HepG2 (cell line): ENCODE data around the gene VDAC2. TPM values are rescaled to one million over a fixed set of nuclear protein-coding genes. Genes with fewer than 3 reads are reported as not detected.

Source experiments
- ARNT ChIP-seq: fragments of 450-650 bp; IDR thresholded peaks from 2 replicates; pipeline ENCODE4 v1.6.1; 2017
- BCL3 ChIP-seq: sonication (generic); formaldehyde crosslinking; IDR thresholded peaks from 2 replicates; pipeline ENCODE4 v1.5.1; 2020; ENCODE audit warnings: mild to moderate bottlenecking, missing genetic modification reagents, moderate library complexity
- BORCS8-MEF2B ChIP-seq: sonication (generic); formaldehyde crosslinking; IDR thresholded peaks from 2 replicates; pipeline ENCODE4 v1.8.0; 2022; ENCODE audit warnings: mild to moderate bottlenecking, missing genetic modification reagents
- GRHL1 ChIP-seq: sonication (generic); formaldehyde crosslinking; conservative IDR thresholded peaks from 2 replicates; pipeline ENCODE4 v1.8.0; 2022; ENCODE audit warnings: missing genetic modification reagents
- SAP130 ChIP-seq: IDR thresholded peaks from 2 replicates; pipeline ENCODE4 v1.6.1; 2016; ENCODE audit warnings: low read depth
- SIN3A ChIP-seq: IDR thresholded peaks from 2 replicates; pipeline ENCODE4 v1.6.1; 2011; ENCODE audit warnings: low read depth, mild to moderate bottlenecking, control low read depth, low read length, borderline replicate concordance
- UBTF ChIP-seq: sonication (generic); formaldehyde crosslinking; IDR thresholded peaks from 2 replicates; pipeline ENCODE4 v1.4.0; 2020; ENCODE audit warnings: mild to moderate bottlenecking, missing genetic modification reagents
- ZNF275 ChIP-seq: sonication (generic); formaldehyde crosslinking; IDR thresholded peaks from 2 replicates; pipeline ENCODE4 v1.8.0; 2022; ENCODE audit warnings: missing genetic modification reagents, mild to moderate bottlenecking, inconsistent platforms, borderline replicate concordance
- ZNF407 ChIP-seq: sonication (generic); formaldehyde crosslinking; IDR thresholded peaks from one replicate; pipeline ENCODE4 v1.5.1; 2020; ENCODE audit warnings: mild to moderate bottlenecking, missing genetic modification reagents; ENCODE audit errors: not compliant biosample characterization
- ZNF614 ChIP-seq: IDR thresholded peaks from 2 replicates; pipeline ENCODE4 v1.6.1; 2018; ENCODE audit warnings: missing biosample characterization, missing genetic modification reagents, inconsistent platforms, borderline replicate concordance
- ZNF652 ChIP-seq: IDR thresholded peaks from 2 replicates; pipeline ENCODE4 v1.6.1; 2016; ENCODE audit warnings: low read depth, borderline replicate concordance
- ZNF703 ChIP-seq: sonication (generic); formaldehyde crosslinking; IDR thresholded peaks from 2 replicates; pipeline ENCODE4 v1.5.1; 2020; ENCODE audit warnings: missing genetic modification reagents, mild to moderate bottlenecking, moderate library complexity, borderline replicate concordance
- ZNF776 ChIP-seq: sonication (generic); formaldehyde crosslinking; IDR thresholded peaks from 2 replicates; pipeline ENCODE4 v1.4.0; 2020; ENCODE audit warnings: mild to moderate bottlenecking, missing genetic modification reagents
- polyA plus RNA-seq, 8 experiments: library from polyadenylated mRNA; depleted of rRNA in 3 of 8; stranded (reverse) in 7 of 8; unstranded in 1 of 8; fragments of >200 nt; fragmentation: Illumina TruSeq in 4 of 8; extraction: Trizol in 4 of 8; gene quantifications; 2 replicates each; pipeline versions ENCODE4 v1.2.1 to v1.2.3, GENCODE V29; 2011 to 2016; ENCODE audit warnings: low read depth in 4 of 8, missing spikeins in 1 of 8, mixed read lengths in 1 of 8; ENCODE audit not compliant: insufficient read depth in 1 of 8
- total RNA-seq, 5 experiments: library from RNA; depleted of rRNA; stranded (reverse); fragments of >200 nt; fragmentation: Illumina TruSeq; extraction: Trizol; gene quantifications; 2 replicates each; pipeline ENCODE4 v1.2.3, GENCODE V29; 2016; ENCODE audit warnings: low read depth in 1 of 5

Gene VDAC2
- total and polyA plus RNA-seq, 2 of the 13 experiments (the other 11 are each of a cell fraction or from before 2014, with no cell fraction given), result 67.9 to 222 TPM

GRCh38 chr10:75234683-75235374 is 24.2 kb downstream of the VDAC2 start (continued):
- TF ChIP-seq ZNF407 (no peak), GRHL1 (CRISPR knock-in tag) (no peak), ZNF776 (CRISPR knock-in tag) (peak; percentile 76; the same call in 1 of the 2 replicates), BORCS8-MEF2B (CRISPR knock-in tag) (0 out of 2 replicates have a peak, but pooled peaks have one; percentile 2), SIN3A (no peak), ZNF614 (CRISPR knock-in tag) (no peak), ZNF703 (no peak), BCL3 (no peak), ZNF275 (no peak), ARNT (no peak), ZNF652 (CRISPR knock-in tag) (no peak), UBTF (CRISPR knock-in tag) (peak; percentile 65; the same call in 1 of the 2 replicates), SAP130 (CRISPR knock-in tag) (no peak)
